ENCODE results near the gene RPP25L.

The RPP25L gene

DNA sequence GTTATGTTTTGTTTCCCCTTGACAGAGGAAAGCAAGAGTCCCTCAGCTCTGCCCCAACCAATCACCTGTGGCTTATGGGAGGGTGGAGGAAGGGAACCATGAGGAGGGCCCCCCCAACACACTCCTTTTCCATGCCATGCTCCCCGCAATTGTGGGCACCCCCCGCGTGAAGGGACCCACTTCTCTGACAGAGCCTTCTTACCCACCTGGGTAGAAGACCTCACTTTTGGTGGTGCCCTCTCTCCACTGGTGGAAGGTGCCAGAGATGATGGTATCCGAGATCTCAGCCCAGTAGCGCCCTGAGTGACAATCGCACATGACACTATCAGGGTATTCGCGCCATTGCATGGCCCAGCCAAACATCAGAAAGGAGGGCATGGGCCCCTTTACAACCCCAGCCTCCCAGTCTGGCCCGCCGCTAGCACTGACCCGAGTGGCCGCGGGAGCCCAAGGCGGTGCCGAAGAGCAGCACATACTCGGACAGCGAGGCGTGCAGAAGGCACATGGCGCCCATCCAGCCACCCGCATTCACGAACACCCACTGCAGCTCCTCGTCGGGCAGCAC lies 25.0 kb upstream of the RPP25L start:
- H3K4me3 ChIP-seq (ENCODE audit: low read depth, low read length) = peak overlapping the region; percentile 65
- TF ChIP-seq CTCF (IDR thresholded peaks at IDR 0.05; ENCODE audit: low read depth, low read length) = no peak

- no peak for TF ChIP-seq CTCF (IDR thresholded peaks at IDR 0.05; ENCODE audit: low read depth, low read length)
- no peak overlapping the region for H3K4me3 ChIP-seq (ENCODE audit: low read depth, low read length)
Measured at GRCh38 chr9:34635556-34635955, 23.7 kb upstream of the RPP25L start.

DNA sequence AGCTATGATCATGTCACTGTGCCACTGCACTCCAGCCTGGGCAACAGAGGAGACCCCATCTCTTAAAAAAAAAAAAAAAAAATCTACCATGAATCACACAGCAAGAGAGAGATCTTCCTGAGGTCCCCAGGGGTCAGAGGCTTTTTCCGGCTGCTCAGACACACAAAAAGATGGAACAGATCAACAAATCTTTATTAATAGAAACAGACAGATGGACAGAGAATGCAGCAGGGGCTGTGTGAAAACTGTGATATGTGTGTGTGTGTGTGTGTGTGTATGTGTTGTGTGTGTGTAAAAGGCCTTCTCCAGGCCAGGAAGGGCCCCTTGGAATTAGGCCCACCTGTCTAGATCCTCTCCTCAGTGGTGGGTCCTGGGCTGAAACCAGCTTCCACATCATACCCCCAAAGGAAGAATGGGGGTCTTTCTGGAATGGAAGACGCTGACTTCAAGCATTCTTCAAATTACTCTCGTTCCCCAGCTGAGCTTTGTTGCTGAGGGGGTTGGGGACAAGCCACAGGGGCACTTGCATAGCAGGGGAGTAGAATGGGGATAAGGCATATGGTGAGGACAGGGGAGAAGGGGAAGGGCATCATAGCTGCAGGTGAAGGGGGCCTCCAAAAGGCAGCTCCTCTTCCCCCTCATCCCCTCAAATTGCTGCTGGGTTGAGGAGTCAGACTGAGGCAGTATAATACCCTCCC lies 22.8 kb upstream of the RPP25L start:
- H3K4me3 ChIP-seq (ENCODE audit: low read depth, low read length) = no peak overlapping the region
- no peak for TF ChIP-seq CTCF (IDR thresholded peaks at IDR 0.05; ENCODE audit: low read depth, low read length)

DNA sequence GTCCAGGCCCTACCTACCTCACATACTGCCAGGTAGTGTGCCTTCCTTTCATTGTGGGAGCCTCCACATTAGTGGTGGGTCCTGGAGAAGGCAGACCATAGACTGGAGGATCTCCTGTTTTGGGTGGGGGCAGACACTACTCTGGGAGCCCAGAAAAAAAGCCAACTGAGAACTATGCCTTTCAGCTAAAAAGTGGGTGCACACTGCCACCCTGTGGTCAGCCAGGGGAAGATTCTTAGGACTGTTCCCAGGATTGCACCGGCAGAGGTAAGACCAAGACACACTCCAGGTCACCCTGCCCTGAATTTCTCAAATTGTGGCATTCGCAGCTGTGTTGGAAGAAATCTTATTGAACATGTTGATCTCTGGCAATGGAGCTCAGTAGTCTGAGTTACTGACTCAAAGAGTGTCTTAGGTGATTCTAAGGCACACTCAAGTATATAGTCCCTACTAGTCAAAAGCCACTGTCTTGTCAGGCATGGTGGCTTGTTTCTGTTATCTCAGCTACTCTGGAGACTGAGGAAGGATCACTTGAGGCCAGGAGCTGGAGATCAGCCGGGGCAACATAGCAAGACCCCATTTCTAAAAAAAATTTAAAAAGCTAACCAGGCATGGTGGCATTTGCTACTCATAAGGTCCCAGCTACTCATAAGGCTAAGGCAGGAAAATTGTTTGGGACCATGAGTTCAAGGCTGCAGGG lies 22.1 kb upstream of the RPP25L start:
- no peak overlapping the region for H3K4me3 ChIP-seq (ENCODE audit: low read depth, low read length)
- peak; percentile 83 for TF ChIP-seq CTCF (IDR thresholded peaks at IDR 0.05; ENCODE audit: low read depth, low read length)

DNA sequence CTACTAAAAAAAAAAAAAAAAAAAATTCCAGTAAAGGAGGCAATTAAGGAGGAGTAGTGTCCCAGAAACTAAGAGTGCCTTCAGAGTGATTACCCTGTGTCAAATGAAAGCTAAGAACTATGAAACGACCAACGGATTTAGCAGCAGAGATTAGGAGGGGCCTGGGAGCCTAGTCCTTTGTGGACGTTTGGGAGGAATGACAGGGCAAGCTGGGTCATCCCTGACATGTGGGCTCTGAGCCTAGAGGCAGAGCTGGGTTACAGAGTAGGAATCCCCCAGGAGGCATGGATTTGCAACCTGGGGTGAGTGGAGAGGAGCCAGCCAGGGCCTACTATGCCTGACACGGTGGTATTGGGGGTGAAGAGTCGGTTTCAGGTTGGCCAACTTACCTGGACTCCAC lies 21.3 kb upstream of the RPP25L start:
- H3K4me3 ChIP-seq (ENCODE audit: low read depth, low read length) = no peak overlapping the region
- TF ChIP-seq CTCF (IDR thresholded peaks at IDR 0.05; ENCODE audit: low read depth, low read length) = no peak

DNA sequence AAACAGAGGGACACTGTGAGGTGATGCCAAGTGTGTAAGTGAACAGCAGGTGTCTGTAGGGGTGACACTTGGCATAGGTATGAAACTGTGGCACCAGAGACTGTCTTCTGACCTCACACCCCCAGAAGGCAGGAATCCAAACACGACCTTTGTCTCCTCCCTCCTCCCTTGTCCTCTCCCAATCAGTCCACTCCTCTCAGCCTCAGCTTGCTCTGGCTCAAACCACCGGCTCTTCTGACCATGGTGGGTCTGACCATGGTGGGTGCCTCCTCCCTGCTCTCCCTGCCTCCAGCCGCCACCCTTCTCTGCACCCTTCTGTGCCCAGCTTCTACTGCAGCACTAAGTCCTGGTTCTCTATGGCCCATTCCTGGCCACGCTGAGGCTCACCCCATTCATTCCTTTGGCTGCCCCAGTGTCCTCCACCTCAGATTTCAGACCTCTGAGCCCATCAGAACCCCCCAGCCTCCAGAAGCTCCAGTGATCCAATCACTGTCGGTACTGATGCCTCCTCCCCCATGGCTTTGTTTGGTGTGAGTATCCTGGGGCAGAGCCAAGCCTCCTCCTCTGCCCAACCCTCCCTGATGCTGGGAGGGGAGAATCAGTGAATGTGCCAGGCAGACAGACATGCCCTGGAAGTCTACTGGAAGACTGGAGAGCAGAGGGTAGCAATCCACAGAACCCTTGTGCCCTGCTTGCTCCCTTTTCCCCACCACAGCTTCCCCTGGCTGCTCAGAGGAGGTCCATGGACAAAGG lies 18.7 kb upstream of the RPP25L start:
- no peak for TF ChIP-seq CTCF (IDR thresholded peaks at IDR 0.05; ENCODE audit: low read depth, low read length)

GRCh38 chr9:34629491-34629808 lies 17.6 kb upstream of the RPP25L start:
- no peak overlapping the region for H3K4me3 ChIP-seq (ENCODE audit: low read depth, low read length)
- TF ChIP-seq CTCF (IDR thresholded peaks at IDR 0.05; ENCODE audit: low read depth, low read length) = no peak

More for the DNA sequence above, 18.7 kb upstream of the RPP25L start:
- no peak overlapping the region for H3K4me3 ChIP-seq (ENCODE audit: low read depth, low read length)
